ENCODE measurements around the gene GLRX3. TPM values are rescaled to one million over a fixed set of nuclear protein-coding genes. Genes with fewer than 3 reads are reported as not detected.
"Not testable (repeated sequence)": the region's sequence is repeated elsewhere in the genome, so short reads cannot be mapped to it uniquely, and the experiment has no call there.

GLRX3 gene
- total RNA-seq: 136 and 192 TPM in 2 replicates

- no peak for DNase-seq (ENCODE audit: low read depth)
- TF ChIP-seq CTCF (IDR thresholded peaks at IDR 0.05; ENCODE audit: insufficient read depth, low read length, poor library complexity, severe bottlenecking): no peak
- no peaks in the 10 kb centered on the region for H3K27me3 ChIP-seq (ENCODE audit: control insufficient read depth, insufficient read depth, low read length)
- peak within 1 kb of the TSS; percentile 89 for H3K4me3 ChIP-seq (ENCODE audit: low read depth, low read length)
- no peaks in the 10 kb centered on the region for H3K36me3 ChIP-seq (ENCODE audit: control insufficient read depth, insufficient read depth, low read length)
Measured at GRCh38 chr10:130136226-130137089, at the start of gene GLRX3. TSS of gene GLRX3 (plus strand) at chr10:130136391. CDS start at chr10:130136421, 30 bp downstream.

GRCh38 chr10:130090565-130090964 is 45.6 kb upstream of the GLRX3 start:
- H3K36me3 ChIP-seq (ENCODE audit: control insufficient read depth, insufficient read depth, low read length); H3K4me3 ChIP-seq (ENCODE audit: low read depth, low read length); H3K27me3 ChIP-seq (ENCODE audit: control insufficient read depth, insufficient read depth, low read length); DNase-seq (ENCODE audit: low read depth): not testable (repeated sequence)

- TF ChIP-seq CTCF (IDR thresholded peaks at IDR 0.05; ENCODE audit: insufficient read depth, low read length, poor library complexity, severe bottlenecking): no peak
- no peak for DNase-seq (ENCODE audit: low read depth)
- Histone ChIP-seq H3K36me3 (ENCODE audit: control insufficient read depth, insufficient read depth, low read length) (no peaks in the 10 kb centered on the region), H3K4me3 (ENCODE audit: low read depth, low read length) (no peak overlapping the region), H3K27me3 (ENCODE audit: control insufficient read depth, insufficient read depth, low read length) (no peaks in the 10 kb centered on the region)
Measured at GRCh38 chr10:130099344-130099743, 36.8 kb upstream of the GLRX3 start.

GRCh38 chr10:130105724-130106123 is 30.5 kb upstream of the GLRX3 start:
- no peak for DNase-seq (ENCODE audit: low read depth)
- Histone ChIP-seq H3K36me3 (ENCODE audit: control insufficient read depth, insufficient read depth, low read length) (no peaks in the 10 kb centered on the region), H3K4me3 (ENCODE audit: low read depth, low read length) (no peak overlapping the region), H3K27me3 (ENCODE audit: control insufficient read depth, insufficient read depth, low read length) (no peaks in the 10 kb centered on the region)
- no peak for TF ChIP-seq CTCF (IDR thresholded peaks at IDR 0.05; ENCODE audit: insufficient read depth, low read length, poor library complexity, severe bottlenecking)

- H3K27me3 ChIP-seq (ENCODE audit: control insufficient read depth, insufficient read depth, low read length); H3K4me3 ChIP-seq (ENCODE audit: low read depth, low read length); H3K36me3 ChIP-seq (ENCODE audit: control insufficient read depth, insufficient read depth, low read length); DNase-seq (ENCODE audit: low read depth): not testable (repeated sequence)
Measured at GRCh38 chr10:130108146-130108545, 28.0 kb upstream of the GLRX3 start.

- TF ChIP-seq CTCF (IDR thresholded peaks at IDR 0.05; ENCODE audit: insufficient read depth, low read length, poor library complexity, severe bottlenecking): no peak
- H3K27me3 ChIP-seq (ENCODE audit: control insufficient read depth, insufficient read depth, low read length): no peaks in the 10 kb centered on the region
- no peak overlapping the region for H3K4me3 ChIP-seq (ENCODE audit: low read depth, low read length)
- H3K36me3 ChIP-seq (ENCODE audit: control insufficient read depth, insufficient read depth, low read length): no peaks in the 10 kb centered on the region
- DNase-seq (ENCODE audit: low read depth): no peak
Measured at GRCh38 chr10:130108934-130109604, 27.1 kb upstream of the GLRX3 start.
